Glomerular visceral epithelial cell (primary cell): Measurements from ENCODE around the gene SNN.

Experiments used
- DNase-seq: peaks from one replicate; pipeline ENCODE4 v3.0.0-alpha.2; 2016; ENCODE audit errors: extremely low spot score

The SNN gene

DNA sequence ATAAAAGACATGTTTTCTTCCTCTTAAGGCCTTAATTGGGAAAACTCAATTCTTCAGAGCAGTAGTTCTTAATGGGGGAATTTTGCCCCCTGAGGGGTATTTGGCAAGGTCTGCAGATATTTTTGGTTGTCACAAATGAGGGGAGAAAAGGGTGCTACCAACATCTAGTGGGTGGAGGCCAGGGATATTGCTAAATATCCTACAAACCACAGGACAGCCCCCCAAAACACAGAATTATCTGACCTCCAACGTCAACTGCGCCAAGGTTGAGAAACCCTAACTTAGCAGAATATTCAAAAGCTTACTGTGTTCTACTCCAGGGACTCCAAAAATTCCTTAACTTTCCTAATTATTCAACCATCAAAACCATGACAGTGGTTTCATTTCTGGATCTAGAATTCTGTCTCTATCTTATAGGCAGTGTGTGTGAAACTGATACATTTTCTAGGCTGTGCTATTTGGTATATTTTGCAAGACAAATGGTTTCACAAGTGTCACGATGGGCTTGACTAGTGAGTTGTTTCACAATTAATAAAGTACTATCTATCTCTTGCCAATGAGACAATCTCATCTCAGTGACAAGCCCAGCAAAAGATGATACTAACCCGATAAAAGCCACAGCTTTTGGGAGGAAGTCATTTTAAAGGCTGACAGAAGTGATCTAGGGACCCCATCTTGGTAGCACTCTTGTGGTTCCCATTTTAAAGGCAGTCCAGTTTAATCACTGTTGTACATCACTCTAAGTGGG is 59.7 kb downstream of the SNN start:
- no peak for DNase-seq
